Type B pancreatic cell (in vitro differentiated cells): ENCODE results near the gene KLHL17. TPM values are rescaled to one million over a fixed set of nuclear protein-coding genes. Genes with fewer than 3 reads are reported as not detected.

ENCODE experiments used
- DNase-seq: peaks from one replicate; pipeline ENCODE4 v3.0.0; 2021; ENCODE audit warnings: mixed read lengths; ENCODE audit not compliant: unreplicated experiment; ENCODE audit errors: extremely low spot score
- H3K27ac Mint-ChIP-seq: 2 replicates; pipeline ENCODE4 v1.8.0; 2021; ENCODE audit warnings: mild to moderate bottlenecking, mixed read lengths
- H3K27me3 Mint-ChIP-seq: 2 replicates; pipeline ENCODE4 v1.8.0; 2021; ENCODE audit warnings: mixed read lengths
- H3K36me3 Mint-ChIP-seq: 2 replicates; pipeline ENCODE4 v1.8.0; 2021; ENCODE audit warnings: mixed read lengths
- H3K4me1 Mint-ChIP-seq: one replicate; pipeline ENCODE4 v1.8.0; 2021; ENCODE audit warnings: mixed read lengths; ENCODE audit not compliant: unreplicated experiment
- H3K4me3 Mint-ChIP-seq: 2 replicates; pipeline ENCODE4 v1.8.0; 2021; ENCODE audit warnings: mild to moderate bottlenecking, mixed read lengths
- H3K9me3 Mint-ChIP-seq: 2 replicates; pipeline ENCODE4 v1.8.0; 2021; ENCODE audit warnings: mixed read lengths
- total RNA-seq: library from RNA; stranded (reverse); gene quantifications from 2 replicates; pipeline ENCODE4 v1.2.1, GENCODE V29; 2021; ENCODE audit warnings: low replicate concordance
- TF ChIP-seq, protein P1 (sequence below): fragments of 200-600 bp; sonication (generic); conservative IDR thresholded peaks from 2 replicates; pipeline ENCODE4 v1.5.0; 2021; ENCODE audit warnings: antibody characterized with exemption, mild to moderate bottlenecking

KLHL17 gene
- total RNA-seq, 1 donor from 2014 or later = 42.2 TPM

DNA sequence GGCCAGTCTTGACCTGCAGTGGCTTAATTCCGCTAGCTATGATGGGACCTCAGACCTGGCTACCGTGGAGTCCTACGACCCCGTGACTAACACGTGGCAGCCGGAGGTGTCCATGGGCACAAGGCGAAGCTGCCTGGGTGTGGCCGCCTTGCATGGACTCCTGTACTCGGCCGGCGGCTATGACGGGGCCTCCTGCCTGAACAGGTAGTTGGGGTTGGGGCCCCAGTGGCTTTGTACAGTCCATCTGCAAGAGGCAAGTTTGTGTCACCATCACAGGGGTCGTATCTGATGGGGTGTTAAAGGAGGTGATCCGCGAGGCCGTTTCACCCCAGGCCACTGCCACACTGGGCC is 2.9 kb downstream of the KLHL17 start:
- no peak overlapping the region for H3K27ac Mint-ChIP-seq
- TF ChIP-seq, protein P1, sequence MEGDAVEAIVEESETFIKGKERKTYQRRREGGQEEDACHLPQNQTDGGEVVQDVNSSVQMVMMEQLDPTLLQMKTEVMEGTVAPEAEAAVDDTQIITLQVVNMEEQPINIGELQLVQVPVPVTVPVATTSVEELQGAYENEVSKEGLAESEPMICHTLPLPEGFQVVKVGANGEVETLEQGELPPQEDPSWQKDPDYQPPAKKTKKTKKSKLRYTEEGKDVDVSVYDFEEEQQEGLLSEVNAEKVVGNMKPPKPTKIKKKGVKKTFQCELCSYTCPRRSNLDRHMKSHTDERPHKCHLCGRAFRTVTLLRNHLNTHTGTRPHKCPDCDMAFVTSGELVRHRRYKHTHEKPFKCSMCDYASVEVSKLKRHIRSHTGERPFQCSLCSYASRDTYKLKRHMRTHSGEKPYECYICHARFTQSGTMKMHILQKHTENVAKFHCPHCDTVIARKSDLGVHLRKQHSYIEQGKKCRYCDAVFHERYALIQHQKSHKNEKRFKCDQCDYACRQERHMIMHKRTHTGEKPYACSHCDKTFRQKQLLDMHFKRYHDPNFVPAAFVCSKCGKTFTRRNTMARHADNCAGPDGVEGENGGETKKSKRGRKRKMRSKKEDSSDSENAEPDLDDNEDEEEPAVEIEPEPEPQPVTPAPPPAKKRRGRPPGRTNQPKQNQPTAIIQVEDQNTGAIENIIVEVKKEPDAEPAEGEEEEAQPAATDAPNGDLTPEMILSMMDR = no peak

DNA sequence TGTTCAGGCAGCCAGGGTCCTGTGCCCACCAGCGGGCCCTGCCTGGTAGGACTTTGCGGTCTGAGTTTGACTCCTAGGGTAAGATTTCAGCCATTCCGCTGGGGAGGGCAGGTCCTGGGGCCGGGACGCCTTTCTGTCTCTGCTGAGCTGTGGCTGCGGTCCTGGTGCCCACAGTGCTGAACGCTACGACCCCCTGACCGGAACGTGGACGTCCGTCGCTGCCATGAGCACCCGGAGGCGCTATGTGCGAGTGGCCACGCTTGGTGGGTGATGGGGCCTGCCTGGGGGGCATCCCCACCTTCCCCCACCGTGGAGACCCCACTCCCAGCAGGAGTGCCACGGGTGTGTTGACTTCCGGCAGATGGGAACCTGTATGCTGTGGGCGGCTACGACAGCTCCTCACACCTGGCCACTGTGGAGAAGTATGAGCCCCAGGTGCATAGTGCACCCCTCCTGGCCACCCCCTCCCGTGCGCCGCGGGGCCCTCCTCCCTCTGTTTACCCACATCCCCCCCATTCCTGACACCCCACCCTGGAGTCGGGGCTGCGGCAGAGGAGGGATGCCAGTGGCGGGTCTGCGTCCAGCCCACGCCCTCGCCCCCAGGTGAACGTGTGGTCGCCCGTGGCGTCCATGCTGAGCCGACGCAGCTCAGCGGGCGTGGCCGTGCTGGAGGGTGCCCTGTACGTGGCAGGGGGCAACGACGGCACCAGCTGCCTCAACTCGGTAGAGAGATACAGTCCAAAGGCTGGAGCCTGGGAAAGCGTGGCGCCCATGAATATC is 3.6 kb downstream of the KLHL17 start:
- TF ChIP-seq, protein P1 = no peak
- Mint-ChIP-seq H3K4me1 (no peaks in the 10 kb centered on the region), H3K27me3 (peaks cover 17% of the 10 kb centered on the region), H3K27ac (no peak overlapping the region), H3K9me3 (no peaks in the 10 kb centered on the region), H3K4me3 (no peak overlapping the region), H3K36me3 (no peaks in the 10 kb centered on the region)
- no peak for DNase-seq

More for the DNA sequence above, 2.9 kb downstream of the KLHL17 start:
- peaks cover 10% of the 10 kb centered on the region for H3K27me3 Mint-ChIP-seq
- DNase-seq = no peak
- no peak overlapping the region for H3K4me3 Mint-ChIP-seq
- no peaks in the 10 kb centered on the region for H3K9me3 Mint-ChIP-seq
- peaks cover 4% of the 10 kb centered on the region for H3K4me1 Mint-ChIP-seq
- no peaks in the 10 kb centered on the region for H3K36me3 Mint-ChIP-seq

DNA sequence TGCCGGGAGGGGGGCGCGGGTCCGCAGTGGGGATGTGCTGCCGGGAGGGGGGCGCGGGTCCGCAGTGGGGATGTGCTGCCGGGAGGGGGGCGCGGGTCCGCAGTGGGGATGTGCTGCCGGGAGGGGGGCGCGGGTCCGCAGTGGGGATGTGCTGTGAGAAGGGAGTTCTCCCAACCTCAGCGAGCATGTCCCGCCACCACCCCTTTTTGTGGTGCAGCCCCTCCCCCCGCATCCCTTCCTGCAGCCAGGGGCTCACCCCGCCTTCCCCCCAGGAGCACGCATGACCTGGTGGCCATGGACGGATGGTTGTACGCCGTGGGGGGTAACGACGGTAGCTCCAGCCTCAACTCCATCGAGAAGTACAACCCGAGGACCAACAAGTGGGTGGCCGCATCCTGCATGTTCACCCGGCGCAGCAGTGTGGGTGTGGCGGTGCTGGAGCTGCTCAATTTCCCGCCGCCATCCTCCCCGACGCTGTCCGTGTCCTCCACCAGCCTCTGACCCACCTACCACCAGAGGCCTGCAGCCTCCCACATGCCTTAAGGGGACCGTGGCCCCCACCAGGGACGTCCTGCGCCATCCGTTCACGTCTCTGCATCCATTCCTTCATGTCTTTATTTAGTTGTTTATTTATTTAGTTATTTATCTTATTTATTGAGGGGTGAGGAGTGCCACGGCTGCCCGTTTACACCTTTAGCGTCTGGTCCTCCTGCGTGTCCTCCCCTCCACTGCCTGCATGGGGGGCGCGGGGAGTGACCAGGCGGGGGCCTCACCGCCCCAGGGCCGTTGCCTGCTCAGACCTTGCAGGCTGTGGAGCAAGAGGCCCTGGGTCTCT is 4.5 kb downstream of the KLHL17 start:
- Mint-ChIP-seq H3K36me3 (no peaks in the 10 kb centered on the region), H3K4me3 (no peak overlapping the region), H3K27ac (no peak overlapping the region), H3K9me3 (no peaks in the 10 kb centered on the region), H3K27me3 (peaks cover 26% of the 10 kb centered on the region), H3K4me1 (no peaks in the 10 kb centered on the region)
- DNase-seq = no peak
- TF ChIP-seq, protein P1 = no peak

DNA sequence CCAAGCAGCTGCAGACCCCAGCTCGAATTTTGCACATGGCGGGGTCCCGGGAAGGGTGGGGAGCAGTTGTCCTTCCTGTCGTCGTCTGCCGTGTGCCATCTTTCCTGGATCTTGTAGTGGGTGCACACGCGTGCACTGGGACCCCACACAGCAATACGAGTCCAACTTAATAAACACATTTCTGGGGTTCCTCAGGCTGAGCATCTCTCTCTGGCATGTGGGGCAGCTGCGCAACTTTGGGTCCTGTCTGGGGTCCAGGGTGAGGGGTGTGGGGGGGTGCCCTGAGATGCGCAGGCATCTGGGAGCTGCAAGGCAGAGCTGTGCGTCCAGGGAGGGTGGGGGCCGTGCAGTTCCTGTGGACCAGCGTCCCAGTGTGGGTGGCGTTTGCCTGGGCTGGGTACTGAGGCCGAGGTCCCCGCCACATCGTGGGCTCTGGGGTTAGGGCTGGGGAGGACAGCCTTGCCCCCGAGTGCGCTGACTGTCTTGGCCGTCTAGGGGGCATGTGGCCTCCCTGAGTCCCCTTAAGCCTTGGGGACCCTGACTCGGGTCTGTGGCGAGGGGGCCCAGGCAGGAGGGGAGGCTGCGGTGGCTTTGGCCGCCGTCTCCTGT is 5.2 kb downstream of the KLHL17 start:
- Mint-ChIP-seq H3K36me3 (no peaks in the 10 kb centered on the region), H3K27ac (no peak overlapping the region), H3K4me3 (no peak overlapping the region), H3K4me1 (no peaks in the 10 kb centered on the region), H3K27me3 (peaks cover 26% of the 10 kb centered on the region), H3K9me3 (no peaks in the 10 kb centered on the region)
- TF ChIP-seq, protein P1 = no peak
- DNase-seq = no peak

DNA sequence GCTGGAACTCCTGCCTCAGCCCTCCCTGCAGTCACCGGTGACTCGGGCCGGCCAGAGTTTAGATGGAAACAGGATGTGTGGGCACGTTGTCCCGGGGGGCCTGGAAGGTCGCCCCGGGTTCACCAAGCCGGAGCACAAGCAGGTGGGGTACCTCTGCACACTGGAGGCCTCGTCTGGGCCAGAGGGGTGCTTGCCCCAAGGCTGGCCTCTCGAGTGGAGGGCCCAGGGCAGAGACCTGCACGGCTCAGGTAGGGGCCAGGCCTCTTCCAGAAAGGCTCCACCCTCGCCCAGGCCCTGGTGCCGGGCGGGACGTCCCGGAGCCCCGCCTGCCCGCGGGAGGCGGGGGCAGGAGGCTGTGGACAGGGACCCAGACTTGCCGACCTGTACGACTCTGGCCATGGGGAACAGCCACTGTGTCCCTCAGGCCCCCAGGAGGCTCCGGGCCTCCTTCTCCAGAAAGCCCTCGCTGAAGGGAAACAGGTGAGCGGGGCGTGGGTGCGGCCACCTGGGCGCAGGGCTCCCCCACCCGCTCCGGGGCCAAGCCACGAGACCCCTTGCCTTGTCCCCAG is 5.8 kb downstream of the KLHL17 start, which contains the start of gene PLEKHN1:
Gene PLEKHN1 (plus strand): TSS at position 348 of the 569 bp plus-strand sequence. CDS start 50 bp downstream, at position 398.
- H3K4me1 Mint-ChIP-seq = no peaks in the 10 kb centered on the region
- H3K36me3 Mint-ChIP-seq = no peaks in the 10 kb centered on the region
- H3K4me3 Mint-ChIP-seq = peak within 1 kb of the TSS; percentile 77
- H3K27ac Mint-ChIP-seq = no peak within 1 kb of the TSS
- H3K9me3 Mint-ChIP-seq = no peaks in the 10 kb centered on the region
- peaks cover 26% of the 10 kb centered on the region for H3K27me3 Mint-ChIP-seq
- TF ChIP-seq, protein P1 = no peak
- no peak for DNase-seq
